Lower lobe of right lung (tissue), 2 donors: ENCODE measurements around the gene SH3GL2. TPM values are rescaled to one million over a fixed set of nuclear protein-coding genes. Genes with fewer than 3 reads are reported as not detected.

Experiments
- ATAC-seq, 2 donors: fragments of 200-7000 bp; cut with Tn5 transposase; one replicate each; pipeline ENCODE4 v1.9.1; 2020 to 2022; ENCODE audit warnings: mild to moderate bottlenecking in 2 of 2, moderate library complexity in 2 of 2
- DNase-seq: peaks from one replicate; pipeline ENCODE4 v3.0.0-alpha.2; 2020
- H3K27ac ChIP-seq: fragments of 200-600 bp; one replicate; pipeline ENCODE4 v1.8.0; 2022
- H3K27me3 ChIP-seq: fragments of 200-600 bp; one replicate; pipeline ENCODE4 v1.8.0; 2022; ENCODE audit warnings: low read depth
- H3K36me3 ChIP-seq: fragments of 200-600 bp; one replicate; pipeline ENCODE4 v1.8.0; 2022; ENCODE audit warnings: mild to moderate bottlenecking
- H3K4me1 ChIP-seq: fragments of 200-600 bp; one replicate; pipeline ENCODE4 v1.8.0; 2022
- H3K4me3 ChIP-seq: fragments of 200-600 bp; one replicate; pipeline ENCODE4 v1.8.0; 2022; ENCODE audit warnings: mild to moderate bottlenecking
- H3K9me3 ChIP-seq: fragments of 200-600 bp; one replicate; pipeline ENCODE4 v1.8.0; 2022
- intact Hi-C: fragments of 100-400 bp; cut with DNase I; formaldehyde crosslinking; loops from one replicate; pipeline ENCODE4 v1.11.0; 2022
- total RNA-seq: library from RNA; stranded (reverse); fragmentation: NEBNext Ultra II Directional; extraction: Animal tissue kit (Norgen Biotek cat#: 25700); gene quantifications from one replicate; pipeline ENCODE4 v1.2.1, GENCODE V29; 2021
- TF ChIP-seq, protein P1 (sequence below): fragments of 200-600 bp; IDR thresholded peaks from one replicate; pipeline ENCODE4 v1.8.0; 2022; ENCODE audit warnings: antibody characterized with exemption, mild to moderate bottlenecking
- donor health status: DM: no; HTN: yes; CAD: no; lungs with severe emphysema.

Gene SH3GL2
- total RNA-seq, 1 donor from 2014 or later = 1.3 TPM

DNA sequence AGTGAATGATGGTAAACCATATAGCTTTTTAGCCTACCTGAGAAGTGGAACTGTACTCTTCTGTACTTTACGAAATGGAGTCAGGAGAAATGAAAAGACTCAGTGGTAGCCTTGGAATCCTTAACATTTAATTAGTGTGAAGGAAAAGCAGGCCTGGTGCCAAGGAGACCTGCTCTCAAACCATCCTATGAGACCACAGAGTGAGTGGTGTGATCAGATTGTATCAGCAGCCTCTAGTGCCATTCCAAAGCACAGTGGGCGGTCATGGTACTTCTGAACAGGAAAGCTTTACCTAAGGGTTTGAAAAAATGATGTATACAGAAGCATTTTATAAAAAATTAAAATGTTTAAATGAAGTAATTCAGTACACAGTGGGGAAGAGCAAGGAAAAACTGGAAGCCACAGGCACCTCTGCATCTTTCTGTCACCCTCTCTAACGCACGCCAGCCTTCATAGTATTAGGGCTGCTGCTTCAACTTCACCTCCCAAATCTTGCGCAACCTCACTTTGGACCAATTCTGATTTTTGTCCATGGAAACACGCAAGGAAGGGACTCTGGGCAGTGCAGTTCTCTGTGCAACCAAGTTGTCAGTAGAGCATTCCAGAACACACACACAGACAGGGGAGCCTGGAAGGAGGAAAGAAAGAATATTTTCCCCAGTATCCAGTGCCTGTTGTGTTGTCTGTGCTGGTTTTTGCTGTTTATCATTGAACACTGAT lies 203.7 kb downstream of the SH3GL2 start:
- no peaks in the 10 kb centered on the region for H3K9me3 ChIP-seq
- ATAC-seq (no peak), DNase-seq (no peak)
- no peak overlapping the region for H3K4me3 ChIP-seq
- no peaks in the 10 kb centered on the region for H3K27me3 ChIP-seq
- intact Hi-C loops = no loop called here
- TF ChIP-seq, protein P1, sequence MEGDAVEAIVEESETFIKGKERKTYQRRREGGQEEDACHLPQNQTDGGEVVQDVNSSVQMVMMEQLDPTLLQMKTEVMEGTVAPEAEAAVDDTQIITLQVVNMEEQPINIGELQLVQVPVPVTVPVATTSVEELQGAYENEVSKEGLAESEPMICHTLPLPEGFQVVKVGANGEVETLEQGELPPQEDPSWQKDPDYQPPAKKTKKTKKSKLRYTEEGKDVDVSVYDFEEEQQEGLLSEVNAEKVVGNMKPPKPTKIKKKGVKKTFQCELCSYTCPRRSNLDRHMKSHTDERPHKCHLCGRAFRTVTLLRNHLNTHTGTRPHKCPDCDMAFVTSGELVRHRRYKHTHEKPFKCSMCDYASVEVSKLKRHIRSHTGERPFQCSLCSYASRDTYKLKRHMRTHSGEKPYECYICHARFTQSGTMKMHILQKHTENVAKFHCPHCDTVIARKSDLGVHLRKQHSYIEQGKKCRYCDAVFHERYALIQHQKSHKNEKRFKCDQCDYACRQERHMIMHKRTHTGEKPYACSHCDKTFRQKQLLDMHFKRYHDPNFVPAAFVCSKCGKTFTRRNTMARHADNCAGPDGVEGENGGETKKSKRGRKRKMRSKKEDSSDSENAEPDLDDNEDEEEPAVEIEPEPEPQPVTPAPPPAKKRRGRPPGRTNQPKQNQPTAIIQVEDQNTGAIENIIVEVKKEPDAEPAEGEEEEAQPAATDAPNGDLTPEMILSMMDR = no peak
- no peaks in the 10 kb centered on the region for H3K36me3 ChIP-seq
- no peak overlapping the region for H3K27ac ChIP-seq
- no peaks in the 10 kb centered on the region for H3K4me1 ChIP-seq

DNA sequence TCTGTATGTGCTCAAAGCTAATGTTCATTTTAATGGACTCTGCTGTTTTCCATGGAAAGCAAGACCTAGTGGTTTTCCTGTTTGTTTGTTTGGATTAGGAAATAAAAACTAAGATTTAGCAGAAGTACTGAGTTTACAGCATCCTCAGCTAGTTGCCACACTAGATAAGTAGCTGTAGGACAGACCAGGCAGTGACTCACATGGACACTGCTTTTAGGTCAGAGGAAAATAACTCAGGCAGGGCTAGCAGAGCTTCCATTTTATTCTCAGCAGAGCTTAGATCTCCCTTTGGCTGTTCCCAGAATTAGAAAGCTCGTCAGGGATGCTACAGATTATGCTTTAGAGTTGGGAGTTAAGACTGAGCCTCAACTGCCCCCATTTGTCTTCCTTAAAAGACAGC lies 204.4 kb downstream of the SH3GL2 start:
- TF ChIP-seq, protein P1 = no peak
- Histone ChIP-seq H3K9me3 (no peaks in the 10 kb centered on the region), H3K27ac (no peak overlapping the region), H3K4me3 (no peak overlapping the region), H3K4me1 (no peaks in the 10 kb centered on the region), H3K36me3 (no peaks in the 10 kb centered on the region), H3K27me3 (no peaks in the 10 kb centered on the region)
- ATAC-seq (no peak), DNase-seq (no peak)
- intact Hi-C loops = no loop called here

DNA sequence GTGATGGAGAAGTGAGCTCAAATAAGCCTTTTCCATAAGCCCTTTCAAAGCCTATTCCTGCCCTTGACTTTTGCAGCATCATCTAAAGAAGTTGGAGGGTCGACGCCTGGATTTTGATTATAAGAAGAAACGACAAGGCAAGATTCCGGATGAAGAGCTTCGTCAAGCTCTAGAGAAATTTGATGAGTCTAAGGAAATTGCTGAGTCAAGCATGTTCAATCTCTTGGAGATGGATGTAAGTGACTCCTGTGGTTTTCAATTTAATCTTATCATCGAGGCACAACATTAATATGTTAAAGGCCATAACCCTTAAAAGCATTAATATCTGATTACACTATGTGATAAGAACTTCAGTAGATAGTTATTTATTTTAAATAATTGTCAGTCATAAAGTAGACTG lies 210.4 kb downstream of the SH3GL2 start:
- Histone ChIP-seq H3K27ac (no peak overlapping the region), H3K4me1 (no peaks in the 10 kb centered on the region), H3K36me3 (no peaks in the 10 kb centered on the region), H3K4me3 (no peak overlapping the region), H3K27me3 (no peaks in the 10 kb centered on the region), H3K9me3 (no peaks in the 10 kb centered on the region)
- DNase-seq = no peak
- TF ChIP-seq, protein P1 = no peak
- no peak for ATAC-seq
- intact Hi-C loops = no loop called here

DNA sequence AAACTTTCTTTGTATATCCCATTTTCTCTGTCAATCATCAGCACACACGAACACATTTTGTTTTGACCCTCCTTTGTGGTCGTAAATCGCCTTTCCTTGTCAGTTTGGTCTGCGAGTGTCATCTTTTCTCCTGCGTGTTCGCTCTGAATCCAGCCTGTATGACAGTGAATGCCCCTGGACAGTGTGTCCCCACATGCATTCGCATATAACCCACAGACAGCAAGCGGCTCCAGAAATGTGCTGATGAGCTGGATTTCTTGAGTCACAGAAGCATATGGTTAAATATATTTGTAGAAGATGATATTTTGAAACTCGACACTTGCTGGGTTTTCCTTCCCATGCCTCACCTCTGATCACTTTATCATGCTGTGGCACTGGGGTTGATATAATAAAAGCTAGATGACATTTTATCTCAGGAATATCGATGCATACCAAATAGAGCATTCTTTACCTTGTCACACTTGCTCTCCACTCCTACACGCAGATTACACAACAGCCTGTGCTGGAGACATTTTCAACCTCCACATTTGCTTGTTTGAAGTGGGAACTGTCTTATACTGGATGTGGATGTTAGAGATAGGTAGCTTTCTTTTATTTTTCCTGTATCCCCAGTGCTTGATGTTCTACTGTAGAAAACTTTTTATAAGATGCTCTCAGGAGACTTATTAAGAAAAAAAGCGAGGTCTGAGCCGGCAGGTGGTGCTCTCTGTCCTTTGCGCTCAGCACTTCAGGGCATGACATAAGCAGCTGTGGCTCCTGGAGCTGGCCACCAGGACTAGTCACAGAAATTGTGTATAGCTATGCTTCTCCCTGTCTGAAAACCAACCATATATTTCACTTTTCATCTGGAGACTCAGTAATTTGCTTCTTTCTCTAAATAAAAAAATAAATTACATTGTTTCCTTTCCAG lies 215.1 kb downstream of the SH3GL2 start:
- H3K4me1 ChIP-seq = no peaks in the 10 kb centered on the region
- no peak for ATAC-seq
- no peaks in the 10 kb centered on the region for H3K27me3 ChIP-seq
- TF ChIP-seq, protein P1 = no peak
- no peaks in the 10 kb centered on the region for H3K9me3 ChIP-seq
- no peak for DNase-seq
- intact Hi-C loops = no loop called here
- no peak overlapping the region for H3K27ac ChIP-seq
- H3K4me3 ChIP-seq = no peak overlapping the region
- no peaks in the 10 kb centered on the region for H3K36me3 ChIP-seq

DNA sequence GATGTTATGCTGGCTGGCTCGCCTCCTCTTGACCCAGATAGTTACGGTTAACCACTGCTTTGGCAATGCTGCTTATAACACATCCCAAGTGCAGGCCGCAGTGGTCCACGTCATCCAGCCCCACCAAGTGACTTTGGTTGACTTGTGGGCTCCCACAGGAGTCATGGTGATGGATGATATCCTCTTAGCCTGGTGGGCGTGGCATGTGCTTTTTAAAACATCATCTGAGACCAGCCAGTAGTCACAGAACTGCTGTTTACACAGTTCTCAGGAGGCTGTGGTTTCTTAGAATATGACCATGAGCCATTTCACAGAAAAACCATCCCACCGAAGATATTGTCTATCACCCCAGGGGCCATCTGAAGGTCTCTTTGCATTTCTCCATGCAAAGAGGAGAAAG lies 216.9 kb downstream of the SH3GL2 start:
- DNase-seq (no peak), ATAC-seq (no peak)
- TF ChIP-seq, protein P1 = no peak
- intact Hi-C loops = no loop called here
- no peaks in the 10 kb centered on the region for H3K9me3 ChIP-seq
- no peak overlapping the region for H3K4me3 ChIP-seq
- no peaks in the 10 kb centered on the region for H3K36me3 ChIP-seq
- no peaks in the 10 kb centered on the region for H3K27me3 ChIP-seq
- H3K27ac ChIP-seq = no peak overlapping the region
- H3K4me1 ChIP-seq = no peaks in the 10 kb centered on the region
